GM23338 (cell line): Measurements from ENCODE around the gene GP2. TPM values are rescaled to one million over a fixed set of nuclear protein-coding genes. Genes with fewer than 3 reads are reported as not detected.

Source experiments
- ATAC-seq: fragments of 200-7000 bp; cut with Tn5 transposase; 3 replicates; pipeline ENCODE4 v1.9.1; 2020
- DNase-seq: peaks from one replicate; pipeline ENCODE4 v3.0.0-alpha.2; 2015; ENCODE audit warnings: low spot score
- H2AFZ ChIP-seq: fragments of 200-600 bp; sonication (generic); 2 replicates; pipeline ENCODE4 v1.8.0; 2016; ENCODE audit warnings: antibody characterized with exemption, mild to moderate bottlenecking, moderate library complexity
- H3F3A ChIP-seq: fragments of 200-600 bp; sonication (generic); replicated peaks from 2 replicates; pipeline ENCODE4 v1.8.0; 2017; ENCODE audit warnings: antibody characterized with exemption, mixed run types, low read depth
- H3K27ac ChIP-seq: fragments of 200-600 bp; sonication (generic); 2 replicates; pipeline ENCODE4 v1.6.1; 2016; ENCODE audit warnings: low read depth
- H3K27me3 ChIP-seq: fragments of 200-600 bp; sonication (generic); 2 replicates; pipeline ENCODE4 v1.8.0; 2016; ENCODE audit warnings: mild to moderate bottlenecking, mixed run types, moderate library complexity; ENCODE audit not compliant: insufficient read depth
- H3K36me3 ChIP-seq: fragments of 200-600 bp; sonication (generic); 2 replicates; pipeline ENCODE4 v1.8.0; 2016; ENCODE audit warnings: mild to moderate bottlenecking; ENCODE audit not compliant: insufficient read depth
- H3K4me1 ChIP-seq: fragments of 200-600 bp; sonication (generic); 2 replicates; pipeline ENCODE4 v1.8.0; 2016; ENCODE audit warnings: mild to moderate bottlenecking, moderate library complexity; ENCODE audit not compliant: insufficient read depth
- H3K4me2 ChIP-seq: fragments of 200-600 bp; sonication (generic); 2 replicates; pipeline ENCODE4 v1.7.1; 2017; ENCODE audit warnings: mixed run types
- H3K4me3 ChIP-seq: fragments of 200-600 bp; sonication (generic); 2 replicates; pipeline ENCODE4 v1.6.1; 2016; ENCODE audit warnings: mixed run types
- H3K79me2 ChIP-seq: fragments of 200-600 bp; sonication (generic); replicated peaks from 2 replicates; pipeline ENCODE4 v1.8.0; 2017; ENCODE audit warnings: mild to moderate bottlenecking; ENCODE audit not compliant: insufficient read depth
- H3K9me2 ChIP-seq: fragments of 200-600 bp; sonication (generic); 2 replicates; pipeline ENCODE4 v1.8.0; 2017; ENCODE audit not compliant: insufficient read depth
- H4K20me1 ChIP-seq: fragments of 200-600 bp; sonication (generic); replicated peaks from 2 replicates; pipeline ENCODE4 v1.8.0; 2017; ENCODE audit warnings: mild to moderate bottlenecking; ENCODE audit not compliant: insufficient read depth
- H3K27ac Mint-ChIP-seq: 2 replicates; pipeline ENCODE4 v1.8.0; 2020; ENCODE audit warnings: inconsistent platforms, mild to moderate bottlenecking, moderate library complexity, mixed read lengths
- H3K27me3 Mint-ChIP-seq: 3 replicates; pipeline ENCODE4 v1.8.0; 2022; ENCODE audit warnings: low read depth, mild to moderate bottlenecking, moderate library complexity, mixed read lengths, inconsistent platforms; ENCODE audit not compliant: insufficient read depth, poor library complexity
- H3K36me3 Mint-ChIP-seq: 3 replicates; pipeline ENCODE4 v1.8.0; 2021; ENCODE audit warnings: low read depth, mild to moderate bottlenecking, inconsistent platforms, moderate library complexity, mixed read lengths
- H3K4me1 Mint-ChIP-seq: 3 replicates; pipeline ENCODE4 v1.8.0; 2020; ENCODE audit warnings: mild to moderate bottlenecking, inconsistent platforms, mixed read lengths
- H3K4me3 Mint-ChIP-seq: 3 replicates; pipeline ENCODE4 v1.8.0; 2021; ENCODE audit warnings: moderate library complexity, mild to moderate bottlenecking, inconsistent platforms, mixed read lengths
- H3K9me3 Mint-ChIP-seq: 3 replicates; pipeline ENCODE4 v1.8.0; 2020; ENCODE audit warnings: moderate library complexity, mild to moderate bottlenecking, inconsistent platforms, mixed read lengths
- EZH2 ChIP-seq: fragments of 200-600 bp; sonication (generic); IDR thresholded peaks from one replicate; pipeline ENCODE4 v1.8.0; 2017; ENCODE audit warnings: antibody characterized with exemption, mild to moderate bottlenecking, low read depth; ENCODE audit not compliant: unreplicated experiment
- EZH2phosphoT487 ChIP-seq: fragments of 200-600 bp; sonication (generic); IDR thresholded peaks from one replicate; pipeline ENCODE4 v1.8.1; 2018; ENCODE audit warnings: antibody characterized with exemption; ENCODE audit not compliant: unreplicated experiment
- JUNB ChIP-seq: IDR thresholded peaks from one replicate; pipeline ENCODE4 v1.6.1; 2016; ENCODE audit warnings: antibody characterized with exemption; ENCODE audit not compliant: unreplicated experiment
- NANOG ChIP-seq: IDR thresholded peaks from 2 replicates; pipeline ENCODE4 v1.6.1; 2016; ENCODE audit warnings: antibody characterized with exemption, borderline replicate concordance
- POLR2AphosphoS5 ChIP-seq: IDR thresholded peaks from 2 replicates; pipeline ENCODE4 v1.6.1; 2016; ENCODE audit warnings: antibody characterized with exemption, low read depth
- ZNF331 ChIP-seq: fragments of 250-450 bp; sonication (Bioruptor Pico); IDR thresholded peaks from 2 replicates; pipeline ENCODE4 v1.5.0; 2020; ENCODE audit warnings: low read depth, mild to moderate bottlenecking, moderate library complexity
- polyA plus RNA-seq: library from polyadenylated mRNA; unstranded; fragments of >200 nt; fragmentation: Nextera tagmentation; extraction: Ambion mirVana; gene quantifications from 2 replicates; pipeline ENCODE4 v1.2.1, GENCODE V29; 2016
- total RNA-seq: library from RNA; depleted of rRNA; stranded (reverse); fragments of >200 nt; shearing (Covaris generic); gene quantifications from 2 replicates; pipeline ENCODE4 v1.2.3, GENCODE V29; 2014
- TF ChIP-seq, protein P1 (sequence below): fragments of 250-450 bp; sonication (Bioruptor Pico); IDR thresholded peaks from 2 replicates; pipeline ENCODE4 v1.5.0; 2020; ENCODE audit warnings: mild to moderate bottlenecking, moderate library complexity
- TF ChIP-seq, protein P2 (sequence below): IDR thresholded peaks from 2 replicates; pipeline ENCODE4 v1.6.1; 2016; ENCODE audit warnings: antibody characterized with exemption
- TF ChIP-seq, protein P3 (sequence below): IDR thresholded peaks from one replicate; pipeline ENCODE4 v1.6.1; 2018; ENCODE audit warnings: antibody characterized with exemption; ENCODE audit not compliant: unreplicated experiment

The GP2 gene
- total and polyA plus RNA-seq, 2 experiments from 2014 or later = not detected

DNA sequence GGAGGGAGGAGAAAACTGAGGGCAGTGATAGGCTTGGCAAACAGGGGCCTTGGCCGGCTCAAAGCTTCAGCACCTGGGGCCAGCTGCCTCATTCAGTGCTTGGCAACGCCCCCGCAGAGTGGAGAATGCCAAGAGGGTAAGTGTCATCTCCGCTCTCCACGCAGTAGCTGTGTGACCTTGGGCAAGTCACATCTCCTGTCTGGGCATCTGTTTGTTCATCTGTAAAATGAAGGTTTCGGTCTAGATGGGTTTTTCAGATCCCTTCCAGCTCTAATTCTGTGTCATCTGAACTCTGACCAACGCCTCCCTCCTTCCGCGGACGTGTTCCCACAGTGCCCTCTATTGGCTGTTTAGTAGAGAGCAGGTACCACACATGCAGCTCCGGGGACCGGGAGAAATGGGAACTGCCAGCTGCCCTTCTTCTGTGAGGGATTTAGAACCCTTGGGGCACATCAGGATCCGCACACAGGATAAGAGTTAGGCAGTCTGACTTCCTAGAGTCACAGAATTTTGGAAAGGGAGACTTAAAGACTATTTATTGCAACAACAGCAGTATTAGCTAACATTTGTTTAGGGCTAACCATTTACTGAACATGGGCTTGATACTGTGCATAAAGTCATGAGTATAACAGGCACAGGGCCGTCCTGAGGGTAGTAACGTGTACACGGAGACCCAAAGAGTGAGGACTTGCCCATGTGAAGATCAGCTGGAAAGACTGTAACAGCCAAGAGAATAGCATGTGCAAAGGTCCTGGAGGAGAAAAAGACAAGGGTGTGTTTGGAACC lies 26.8 kb downstream of the GP2 start (continued):
- TF ChIP-seq, protein P1, sequence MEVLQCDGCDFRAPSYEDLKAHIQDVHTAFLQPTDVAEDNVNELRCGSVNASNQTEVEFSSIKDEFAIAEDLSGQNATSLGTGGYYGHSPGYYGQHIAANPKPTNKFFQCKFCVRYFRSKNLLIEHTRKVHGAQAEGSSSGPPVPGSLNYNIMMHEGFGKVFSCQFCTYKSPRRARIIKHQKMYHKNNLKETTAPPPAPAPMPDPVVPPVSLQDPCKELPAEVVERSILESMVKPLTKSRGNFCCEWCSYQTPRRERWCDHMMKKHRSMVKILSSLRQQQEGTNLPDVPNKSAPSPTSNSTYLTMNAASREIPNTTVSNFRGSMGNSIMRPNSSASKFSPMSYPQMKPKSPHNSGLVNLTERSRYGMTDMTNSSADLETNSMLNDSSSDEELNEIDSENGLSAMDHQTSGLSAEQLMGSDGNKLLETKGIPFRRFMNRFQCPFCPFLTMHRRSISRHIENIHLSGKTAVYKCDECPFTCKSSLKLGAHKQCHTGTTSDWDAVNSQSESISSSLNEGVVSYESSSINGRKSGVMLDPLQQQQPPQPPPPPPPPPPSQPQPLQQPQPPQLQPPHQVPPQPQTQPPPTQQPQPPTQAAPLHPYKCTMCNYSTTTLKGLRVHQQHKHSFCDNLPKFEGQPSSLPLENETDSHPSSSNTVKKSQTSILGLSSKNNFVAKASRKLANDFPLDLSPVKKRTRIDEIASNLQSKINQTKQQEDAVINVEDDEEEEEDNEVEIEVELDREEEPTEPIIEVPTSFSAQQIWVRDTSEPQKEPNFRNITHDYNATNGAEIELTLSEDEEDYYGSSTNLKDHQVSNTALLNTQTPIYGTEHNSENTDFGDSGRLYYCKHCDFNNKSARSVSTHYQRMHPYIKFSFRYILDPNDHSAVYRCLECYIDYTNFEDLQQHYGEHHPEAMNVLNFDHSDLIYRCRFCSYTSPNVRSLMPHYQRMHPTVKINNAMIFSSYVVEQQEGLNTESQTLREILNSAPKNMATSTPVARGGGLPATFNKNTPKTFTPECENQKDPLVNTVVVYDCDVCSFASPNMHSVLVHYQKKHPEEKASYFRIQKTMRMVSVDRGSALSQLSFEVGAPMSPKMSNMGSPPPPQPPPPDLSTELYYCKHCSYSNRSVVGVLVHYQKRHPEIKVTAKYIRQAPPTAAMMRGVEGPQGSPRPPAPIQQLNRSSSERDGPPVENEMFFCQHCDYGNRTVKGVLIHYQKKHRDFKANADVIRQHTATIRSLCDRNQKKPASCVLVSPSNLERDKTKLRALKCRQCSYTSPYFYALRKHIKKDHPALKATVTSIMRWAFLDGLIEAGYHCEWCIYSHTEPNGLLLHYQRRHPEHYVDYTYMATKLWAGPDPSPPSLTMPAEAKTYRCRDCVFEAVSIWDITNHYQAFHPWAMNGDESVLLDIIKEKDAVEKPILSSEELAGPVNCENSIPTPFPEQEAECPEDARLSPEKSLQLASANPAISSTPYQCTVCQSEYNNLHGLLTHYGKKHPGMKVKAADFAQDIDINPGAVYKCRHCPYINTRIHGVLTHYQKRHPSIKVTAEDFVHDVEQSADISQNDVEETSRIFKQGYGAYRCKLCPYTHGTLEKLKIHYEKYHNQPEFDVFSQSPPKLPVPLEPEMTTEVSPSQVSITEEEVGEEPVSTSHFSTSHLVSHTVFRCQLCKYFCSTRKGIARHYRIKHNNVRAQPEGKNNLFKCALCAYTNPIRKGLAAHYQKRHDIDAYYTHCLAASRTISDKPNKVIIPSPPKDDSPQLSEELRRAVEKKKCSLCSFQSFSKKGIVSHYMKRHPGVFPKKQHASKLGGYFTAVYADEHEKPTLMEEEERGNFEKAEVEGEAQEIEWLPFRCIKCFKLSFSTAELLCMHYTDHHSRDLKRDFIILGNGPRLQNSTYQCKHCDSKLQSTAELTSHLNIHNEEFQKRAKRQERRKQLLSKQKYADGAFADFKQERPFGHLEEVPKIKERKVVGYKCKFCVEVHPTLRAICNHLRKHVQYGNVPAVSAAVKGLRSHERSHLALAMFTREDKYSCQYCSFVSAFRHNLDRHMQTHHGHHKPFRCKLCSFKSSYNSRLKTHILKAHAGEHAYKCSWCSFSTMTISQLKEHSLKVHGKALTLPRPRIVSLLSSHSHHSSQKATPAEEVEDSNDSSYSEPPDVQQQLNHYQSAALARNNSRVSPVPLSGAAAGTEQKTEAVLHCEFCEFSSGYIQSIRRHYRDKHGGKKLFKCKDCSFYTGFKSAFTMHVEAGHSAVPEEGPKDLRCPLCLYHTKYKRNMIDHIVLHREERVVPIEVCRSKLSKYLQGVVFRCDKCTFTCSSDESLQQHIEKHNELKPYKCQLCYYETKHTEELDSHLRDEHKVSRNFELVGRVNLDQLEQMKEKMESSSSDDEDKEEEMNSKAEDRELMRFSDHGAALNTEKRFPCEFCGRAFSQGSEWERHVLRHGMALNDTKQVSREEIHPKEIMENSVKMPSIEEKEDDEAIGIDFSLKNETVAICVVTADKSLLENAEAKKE (CRISPR knock-in tag) = no peak

DNA sequence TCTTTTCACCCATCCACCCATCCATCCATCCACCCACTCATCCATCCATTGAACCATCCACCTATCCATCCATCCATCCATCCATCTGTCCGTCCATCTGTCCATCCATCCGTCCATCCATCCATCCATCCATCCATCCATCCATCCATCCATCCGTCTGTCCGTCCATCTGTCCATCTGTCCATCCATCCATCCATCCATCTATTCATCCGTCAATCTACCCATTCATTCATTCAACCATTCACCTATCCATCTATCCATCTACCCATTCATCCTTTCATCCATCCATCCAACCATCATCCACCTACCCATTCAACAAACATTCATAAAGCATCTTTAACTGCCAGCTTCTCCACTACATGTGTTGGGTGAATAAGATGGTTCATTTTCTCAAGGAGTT lies 28.9 kb downstream of the GP2 start:
- H3K4me3 Mint-ChIP-seq = no peak overlapping the region
- TF ChIP-seq EZH2phosphoT487 = no peak
- no peak for TF ChIP-seq POLR2AphosphoS5
- TF ChIP-seq, protein P2, sequence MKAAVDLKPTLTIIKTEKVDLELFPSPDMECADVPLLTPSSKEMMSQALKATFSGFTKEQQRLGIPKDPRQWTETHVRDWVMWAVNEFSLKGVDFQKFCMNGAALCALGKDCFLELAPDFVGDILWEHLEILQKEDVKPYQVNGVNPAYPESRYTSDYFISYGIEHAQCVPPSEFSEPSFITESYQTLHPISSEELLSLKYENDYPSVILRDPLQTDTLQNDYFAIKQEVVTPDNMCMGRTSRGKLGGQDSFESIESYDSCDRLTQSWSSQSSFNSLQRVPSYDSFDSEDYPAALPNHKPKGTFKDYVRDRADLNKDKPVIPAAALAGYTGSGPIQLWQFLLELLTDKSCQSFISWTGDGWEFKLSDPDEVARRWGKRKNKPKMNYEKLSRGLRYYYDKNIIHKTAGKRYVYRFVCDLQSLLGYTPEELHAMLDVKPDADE = no peak
- TF ChIP-seq NANOG = no peak
- TF ChIP-seq, protein P3, sequence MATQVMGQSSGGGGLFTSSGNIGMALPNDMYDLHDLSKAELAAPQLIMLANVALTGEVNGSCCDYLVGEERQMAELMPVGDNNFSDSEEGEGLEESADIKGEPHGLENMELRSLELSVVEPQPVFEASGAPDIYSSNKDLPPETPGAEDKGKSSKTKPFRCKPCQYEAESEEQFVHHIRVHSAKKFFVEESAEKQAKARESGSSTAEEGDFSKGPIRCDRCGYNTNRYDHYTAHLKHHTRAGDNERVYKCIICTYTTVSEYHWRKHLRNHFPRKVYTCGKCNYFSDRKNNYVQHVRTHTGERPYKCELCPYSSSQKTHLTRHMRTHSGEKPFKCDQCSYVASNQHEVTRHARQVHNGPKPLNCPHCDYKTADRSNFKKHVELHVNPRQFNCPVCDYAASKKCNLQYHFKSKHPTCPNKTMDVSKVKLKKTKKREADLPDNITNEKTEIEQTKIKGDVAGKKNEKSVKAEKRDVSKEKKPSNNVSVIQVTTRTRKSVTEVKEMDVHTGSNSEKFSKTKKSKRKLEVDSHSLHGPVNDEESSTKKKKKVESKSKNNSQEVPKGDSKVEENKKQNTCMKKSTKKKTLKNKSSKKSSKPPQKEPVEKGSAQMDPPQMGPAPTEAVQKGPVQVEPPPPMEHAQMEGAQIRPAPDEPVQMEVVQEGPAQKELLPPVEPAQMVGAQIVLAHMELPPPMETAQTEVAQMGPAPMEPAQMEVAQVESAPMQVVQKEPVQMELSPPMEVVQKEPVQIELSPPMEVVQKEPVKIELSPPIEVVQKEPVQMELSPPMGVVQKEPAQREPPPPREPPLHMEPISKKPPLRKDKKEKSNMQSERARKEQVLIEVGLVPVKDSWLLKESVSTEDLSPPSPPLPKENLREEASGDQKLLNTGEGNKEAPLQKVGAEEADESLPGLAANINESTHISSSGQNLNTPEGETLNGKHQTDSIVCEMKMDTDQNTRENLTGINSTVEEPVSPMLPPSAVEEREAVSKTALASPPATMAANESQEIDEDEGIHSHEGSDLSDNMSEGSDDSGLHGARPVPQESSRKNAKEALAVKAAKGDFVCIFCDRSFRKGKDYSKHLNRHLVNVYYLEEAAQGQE = no peak
- TF ChIP-seq EZH2 = no peak
- TF ChIP-seq ZNF331 (CRISPR knock-in tag) = no peak
- no peak for TF ChIP-seq JUNB

More for the DNA sequence above, 28.9 kb downstream of the GP2 start:
- Histone ChIP-seq H4K20me1 (no peaks in the 10 kb centered on the region), H3K36me3 (no peaks in the 10 kb centered on the region), H3F3A (no peaks in the 10 kb centered on the region), H2AFZ (no peak overlapping the region), H3K4me3 (no peak overlapping the region), H3K4me1 (no peaks in the 10 kb centered on the region), H3K9me2 (no peaks in the 10 kb centered on the region), H3K79me2 (no peaks in the 10 kb centered on the region), H3K27me3 (no peaks in the 10 kb centered on the region), H3K4me2 (no peak overlapping the region), H3K27ac (no peak overlapping the region)
- ATAC-seq (no peak), DNase-seq (no peak)
- no peaks in the 10 kb centered on the region for H3K36me3 Mint-ChIP-seq
- peaks cover 6% of the 10 kb centered on the region for H3K27me3 Mint-ChIP-seq
- no peak overlapping the region for H3K27ac Mint-ChIP-seq
- no peaks in the 10 kb centered on the region for H3K9me3 Mint-ChIP-seq
- H3K4me1 Mint-ChIP-seq = peaks cover 9% of the 10 kb centered on the region; the same call in 2 of the 3 replicates
